Fibroblast of lung (primary cell): ENCODE results near the gene FAM222A. TPM values are rescaled to one million over a fixed set of nuclear protein-coding genes. Genes with fewer than 3 reads are reported as not detected.

ENCODE experiments used
- DNase-seq, 2 donors: peaks; one replicate each; pipeline versions ENCODE4 v3.0.0 to v3.0.0-alpha.2; 2010; ENCODE audit warnings: low read depth in 2 of 2
- H2AFZ ChIP-seq: 2 replicates; pipeline ENCODE4 v1.5.1; 2012; ENCODE audit warnings: low read length, control low read depth, inconsistent platforms
- H3K27ac ChIP-seq: 2 replicates; pipeline ENCODE4 v1.5.1; 2011; ENCODE audit warnings: low read length, control low read depth; ENCODE audit not compliant: insufficient read depth
- H3K27me3 ChIP-seq: 2 replicates; pipeline ENCODE4 v1.5.1; 2011; ENCODE audit warnings: mild to moderate bottlenecking, low read length; ENCODE audit not compliant: control insufficient read depth, insufficient read depth
- H3K36me3 ChIP-seq: 2 replicates; pipeline ENCODE4 v1.5.1; 2011; ENCODE audit warnings: low read length; ENCODE audit not compliant: control insufficient read depth, insufficient read depth
- H3K4me1 ChIP-seq: 2 replicates; pipeline ENCODE4 v1.5.1; 2011; ENCODE audit warnings: low read length; ENCODE audit not compliant: control insufficient read depth, insufficient read depth; ENCODE audit errors: extremely low read depth
- H3K4me2 ChIP-seq: 2 replicates; pipeline ENCODE4 v1.5.1; 2011; ENCODE audit warnings: low read length, control low read depth; ENCODE audit not compliant: insufficient read depth; ENCODE audit errors: extremely low read depth
- H3K4me3 ChIP-seq, 4 experiments: fragments of 200-600 bp in 1 of 4; sonication (generic) in 1 of 4; replicated peaks in 1 of 4; 2 replicates each; pipeline ENCODE4 v1.5.1; 2011 to 2016; ENCODE audit warnings: low read length in 4 of 4, low read depth in 3 of 4, mild to moderate bottlenecking in 3 of 4, control low read depth in 2 of 4, inconsistent platforms in 1 of 4, mixed read lengths in 1 of 4; ENCODE audit not compliant: insufficient read depth in 1 of 4; ENCODE audit errors: control extremely low read depth in 1 of 4
- H3K79me2 ChIP-seq: 2 replicates; pipeline ENCODE4 v1.5.1; 2012; ENCODE audit warnings: mild to moderate bottlenecking, low read length, inconsistent platforms; ENCODE audit not compliant: control insufficient read depth, insufficient read depth
- H3K9ac ChIP-seq: 2 replicates; pipeline ENCODE4 v1.5.1; 2011; ENCODE audit warnings: mild to moderate bottlenecking, low read length, control low read depth; ENCODE audit not compliant: insufficient read depth
- H3K9me3 ChIP-seq: 2 replicates; pipeline ENCODE4 v1.5.1; 2012; ENCODE audit warnings: low read depth, low read length; ENCODE audit not compliant: control insufficient read depth, insufficient read depth
- H4K20me1 ChIP-seq: 2 replicates; pipeline ENCODE4 v1.5.1; 2011; ENCODE audit warnings: low read length; ENCODE audit not compliant: control insufficient read depth, insufficient read depth; ENCODE audit errors: extremely low read depth
- CTCF ChIP-seq, 2 donors: IDR thresholded peaks in 1 of 2; conservative IDR thresholded peaks in 1 of 2; 1 replicate in 1 of 2; 2 replicates in 1 of 2; pipeline ENCODE4 v1.5.1; 2011 to 2012; ENCODE audit warnings: low read length in 2 of 2, control low read depth in 1 of 2, inconsistent platforms in 1 of 2, low read depth in 1 of 2, mild to moderate bottlenecking in 1 of 2
- EZH2 ChIP-seq: IDR thresholded peaks from 2 replicates; pipeline ENCODE4 v1.5.1; 2012; ENCODE audit warnings: low read length, control low read depth, mild to moderate bottlenecking; ENCODE audit errors: missing control alignments
- polyA plus RNA-seq, 2 donors: library from polyadenylated mRNA; depleted of rRNA in 1 of 2; stranded (reverse) in 1 of 2; unstranded in 1 of 2; fragments of >200 nt; gene quantifications; 2 replicates each; pipeline ENCODE4 v1.2.1, GENCODE V29; 2011 to 2012; ENCODE audit warnings: missing spikeins in 1 of 2
- total RNA-seq: library from RNA; depleted of rRNA; stranded (reverse); fragments of >200 nt; gene quantifications from 2 replicates; pipeline ENCODE4 v1.2.1, GENCODE V29; 2014

The FAM222A gene
- total and polyA plus RNA-seq, 2 donors (not counting 1 experiment from before 2014, with no cell fraction given) = 0.05 TPM; not detected in 1

DNA sequence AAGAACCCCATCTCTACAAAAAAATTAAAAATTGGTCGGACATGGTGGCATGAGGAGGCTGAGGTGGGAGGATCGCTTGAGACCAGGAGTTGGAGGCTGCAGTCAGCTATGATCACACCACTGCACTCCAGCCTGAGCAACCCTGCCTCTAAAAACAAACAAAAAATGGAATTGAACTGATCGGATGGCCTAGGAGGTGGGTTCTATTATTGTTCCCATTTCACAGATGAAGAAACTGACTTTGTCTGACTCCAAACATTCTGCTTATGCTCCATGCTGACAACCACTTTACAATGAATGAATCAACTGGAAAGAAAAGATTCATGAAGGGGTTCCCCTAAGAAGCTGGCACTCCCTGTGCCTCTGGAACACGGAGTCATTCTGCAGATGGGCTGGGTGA lies 72.2 kb downstream of the FAM222A start:
- H3K4me1 ChIP-seq = no peaks in the 10 kb centered on the region
- H4K20me1 ChIP-seq = no peaks in the 10 kb centered on the region

DNA sequence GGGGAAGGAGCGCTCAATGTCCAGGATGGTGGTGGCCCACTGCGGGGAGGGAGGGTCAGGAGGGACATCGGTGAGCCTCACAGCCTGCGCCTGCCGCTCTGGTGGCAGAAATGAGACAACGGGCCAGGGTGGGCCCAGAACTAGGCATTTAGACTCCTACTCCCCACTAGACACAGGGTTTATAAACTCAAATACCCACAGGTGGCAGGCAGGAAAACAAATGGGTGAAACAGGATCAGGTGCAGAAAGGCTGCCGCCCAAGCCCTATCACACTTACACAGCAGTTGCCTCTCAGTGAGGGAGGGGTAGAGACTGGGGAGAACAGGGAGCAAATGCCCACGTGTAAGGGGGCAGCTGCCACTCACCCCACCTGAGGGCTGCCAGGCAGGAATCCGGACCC lies 73.2 kb downstream of the FAM222A start:
- Histone ChIP-seq H3K36me3 (no peaks in the 10 kb centered on the region), H3K4me1 (no peaks in the 10 kb centered on the region), H3K79me2 (no peaks in the 10 kb centered on the region), H3K9ac (no peak overlapping the region), H2AFZ (no peak overlapping the region), H3K9me3 (no peaks in the 10 kb centered on the region), H3K27me3 (no peaks in the 10 kb centered on the region), H3K4me3 (no peak overlapping the region), H3K27ac (no peak overlapping the region), H4K20me1 (no peaks in the 10 kb centered on the region), H3K4me2 (no peak overlapping the region)
- no peak for DNase-seq
- TF ChIP-seq CTCF (conservative IDR thresholded peaks at IDR 0.05 in 1 of 2, IDR thresholded peaks at IDR 0.05 in 1 of 2; ENCODE audit: low read depth in 1 of 2, low read length in 2 of 2) (no peak), EZH2 (no peak)

More for the DNA sequence above, 72.2 kb downstream of the FAM222A start:
- Histone ChIP-seq H3K36me3 (no peaks in the 10 kb centered on the region), H3K27ac (no peak overlapping the region), H3K27me3 (no peaks in the 10 kb centered on the region), H3K4me2 (no peak overlapping the region), H3K79me2 (no peaks in the 10 kb centered on the region), H3K9me3 (no peaks in the 10 kb centered on the region), H2AFZ (no peak overlapping the region), H3K9ac (no peak overlapping the region), H3K4me3 (no peak overlapping the region)
- no peak for DNase-seq
- TF ChIP-seq EZH2 (no peak), CTCF (conservative IDR thresholded peaks at IDR 0.05 in 1 of 2, IDR thresholded peaks at IDR 0.05 in 1 of 2; ENCODE audit: low read depth in 1 of 2, low read length in 2 of 2) (no peak)

GRCh38 chr12:109789526-109790048 lies 76.0 kb downstream of the FAM222A start:
- no peaks in the 10 kb centered on the region for H3K36me3 ChIP-seq

More at GRCh38 chr12:109789526-109790048, 76.0 kb downstream of the FAM222A start:
- no peak for TF ChIP-seq EZH2
- TF ChIP-seq CTCF (conservative IDR thresholded peaks at IDR 0.05 in 1 of 2, IDR thresholded peaks at IDR 0.05 in 1 of 2; ENCODE audit: low read depth in 1 of 2, low read length in 2 of 2) = no peak
- Histone ChIP-seq H3K4me1 (no peaks in the 10 kb centered on the region), H3K4me3 (no peak overlapping the region), H3K27me3 (no peaks in the 10 kb centered on the region), H3K9me3 (no peaks in the 10 kb centered on the region), H3K9ac (no peak overlapping the region), H3K4me2 (no peak overlapping the region), H4K20me1 (no peaks in the 10 kb centered on the region), H3K79me2 (no peaks in the 10 kb centered on the region), H3K27ac (no peak overlapping the region), H2AFZ (no peak overlapping the region)
- no peak for DNase-seq
